GM18870 (cell line): ENCODE data around the gene HMGN1.

Source experiments
- ATAC-seq: cut with Tn5 transposase; IDR thresholded peaks from one replicate; pipeline ENCODE4 v1.9.1; 2021; ENCODE audit warnings: moderate library complexity; ENCODE audit not compliant: unreplicated experiment

The HMGN1 gene

GRCh38 chr21:39311164-39311563 is 37.7 kb downstream of the HMGN1 start:
- no peak for ATAC-seq

- ATAC-seq = no peak
Measured at GRCh38 chr21:39307466-39307865, 41.4 kb downstream of the HMGN1 start.

- no peak for ATAC-seq
Measured at GRCh38 chr21:39300587-39300986, 48.3 kb downstream of the HMGN1 start.

GRCh38 chr21:39296891-39297290 is 52.0 kb downstream of the HMGN1 start:
- ATAC-seq = no peak
